KG1 (cell line): Measurements from ENCODE around the gene SORCS2.

Source experiments
- DNase-seq: peaks from one replicate; lab custom pipeline; 2025; lab: John Stamatoyannopoulos, UW

The SORCS2 gene

GRCh38 chr4:7267829-7268228, 75.5 kb downstream of the SORCS2 start:
- no peak for DNase-seq

GRCh38 chr4:7268941-7269340, 76.6 kb downstream of the SORCS2 start:
- no peak for DNase-seq

- no peak for DNase-seq
Measured at GRCh38 chr4:7270121-7270520, 77.8 kb downstream of the SORCS2 start.

GRCh38 chr4:7272404-7272803, 80.1 kb downstream of the SORCS2 start:
- DNase-seq: no peak

- no peak for DNase-seq
Measured at GRCh38 chr4:7273738-7274297, 81.5 kb downstream of the SORCS2 start.

GRCh38 chr4:7275067-7275466, 82.7 kb downstream of the SORCS2 start:
- DNase-seq: no peak

- no peak for DNase-seq
Measured at GRCh38 chr4:7275490-7276154, 83.3 kb downstream of the SORCS2 start.

GRCh38 chr4:7276515-7276914, 84.2 kb downstream of the SORCS2 start:
- DNase-seq: no peak

GRCh38 chr4:7278071-7278765, 85.9 kb downstream of the SORCS2 start:
- no peak for DNase-seq

- DNase-seq: no peak
Measured at GRCh38 chr4:7278981-7279380, 86.6 kb downstream of the SORCS2 start.

GRCh38 chr4:7279902-7280301, 87.6 kb downstream of the SORCS2 start:
- no peak for DNase-seq

GRCh38 chr4:7280926-7281690, 88.8 kb downstream of the SORCS2 start:
- no peak for DNase-seq

- no peak for DNase-seq
Measured at GRCh38 chr4:7281691-7282665, 89.6 kb downstream of the SORCS2 start.

- no peak for DNase-seq
Measured at GRCh38 chr4:7282786-7283440, 90.6 kb downstream of the SORCS2 start.

GRCh38 chr4:7285244-7286094, 93.1 kb downstream of the SORCS2 start:
- DNase-seq: no peak

GRCh38 chr4:7286170-7286569, 93.8 kb downstream of the SORCS2 start:
- DNase-seq: no peak

- no peak for DNase-seq
Measured at GRCh38 chr4:7286798-7287197, 94.5 kb downstream of the SORCS2 start.

GRCh38 chr4:7287274-7287917, 95.1 kb downstream of the SORCS2 start:
- no peak for DNase-seq

GRCh38 chr4:7287918-7288280, 95.6 kb downstream of the SORCS2 start:
- DNase-seq: no peak
